Keratinocyte (primary cell): ENCODE results near the gene AKAP13.

Source experiments
- CTCF ChIP-seq, 3 experiments: IDR thresholded peaks in 1 of 3; conservative IDR thresholded peaks in 1 of 3; optimal IDR thresholded peaks in 1 of 3; 2 replicates in 2 of 3; 3 replicates in 1 of 3; pipeline versions ENCODE3 to v1.5.1; 2011; ENCODE audit warnings: low read length in 3 of 3, mild to moderate bottlenecking in 3 of 3, moderate library complexity in 2 of 3, control low read depth in 1 of 3, inconsistent platforms in 1 of 3; ENCODE audit not compliant: insufficient read depth in 2 of 3; ENCODE audit errors: extremely low read depth in 1 of 3
- EZH2 ChIP-seq: IDR thresholded peaks from one replicate; pipeline ENCODE4 v1.6.1; 2012; ENCODE audit warnings: inconsistent platforms, mild to moderate bottlenecking, low read length, moderate library complexity

- no peak for TF ChIP-seq EZH2
- no peak for TF ChIP-seq CTCF (optimal IDR thresholded peaks at IDR 0.05 in 1 of 3, IDR thresholded peaks at IDR 0.05 in 1 of 3, conservative IDR thresholded peaks at IDR 0.05 in 1 of 3; ENCODE audit: extremely low read depth in 1 of 3, insufficient read depth in 2 of 3, low read length in 3 of 3)
These were observed 371.7 kb downstream of the AKAP13 start for GRCh38 chr15:85752124-85752475.
